ENCODE results near the gene ILRUN. TPM values are rescaled to one million over a fixed set of nuclear protein-coding genes. Genes with fewer than 3 reads are reported as not detected.
"Not testable (repeated sequence)": the region's sequence is repeated elsewhere in the genome, so short reads cannot be mapped to it uniquely, and the experiment has no call there.

The ILRUN gene
- total and polyA plus RNA-seq, 9 of the 15 experiments (the other 6 are each of a cell fraction or from before 2014, with no cell fraction given): 24.9 to 78.9 (median 53.4) TPM

- TF ChIP-seq POLR2AphosphoS5 (IDR thresholded peaks at IDR 0.05; ENCODE audit: control insufficient read depth, insufficient read depth, low read depth, low read length) (peak; percentile 35; the same call in 1 of the 2 replicates), KAT2B (IDR thresholded peaks at IDR 0.05; ENCODE audit: low read depth, low read length) (no peak), MAFG (tag; conservative IDR thresholded peaks at IDR 0.05) (no peak), SNAPC5 (CRISPR knock-in tag; IDR thresholded peaks at IDR 0.05) (no peak), NFE2 (IDR thresholded peaks at IDR 0.05; ENCODE audit: low read depth) (0 out of 2 replicates have a peak, but pooled peaks have one; percentile 8), SMAD3 (CRISPR knock-in tag; conservative IDR thresholded peaks at IDR 0.05) (no peak), ZNF143 (CRISPR knock-in tag; IDR thresholded peaks at IDR 0.05) (no peak)
Observed at GRCh38 chr6:34714663-34715062, 18.1 kb upstream of the ILRUN start (continued).

DNA sequence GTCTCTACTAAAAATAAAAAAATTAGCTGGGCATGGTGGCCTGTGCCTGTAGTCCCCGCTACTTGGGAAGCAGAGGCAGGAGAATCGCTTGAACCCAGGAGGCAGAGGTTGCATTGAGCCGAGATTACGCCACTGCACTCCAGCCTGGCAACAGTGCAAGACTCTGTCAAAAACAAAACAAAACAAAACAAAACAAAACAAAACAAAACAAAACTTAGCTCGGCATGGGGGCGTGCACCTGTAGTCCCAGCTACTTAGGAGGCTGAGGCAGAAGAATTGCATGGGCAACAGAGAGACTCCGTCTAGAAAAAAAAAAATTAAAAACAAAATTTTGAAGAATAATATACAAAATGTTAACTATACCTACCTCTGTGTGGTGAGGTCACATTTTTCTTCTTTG is 16.3 kb upstream of the ILRUN start:
- DNase-seq (ENCODE audit: extremely low read depth in 1 of 4, low spot score in 3 of 4); H3K9me3 ChIP-seq (replicated peaks; ENCODE audit: control insufficient read depth, insufficient read depth, low read depth, low read length); H3K27ac ChIP-seq (ENCODE audit: extremely low read depth, low read depth, low read length); H2AFZ ChIP-seq (ENCODE audit: low read depth, low read length); H3K79me2 ChIP-seq (ENCODE audit: control insufficient read depth, insufficient read depth, low read length); BruUV-seq (replicated peaks); H3K4me2 ChIP-seq (ENCODE audit: insufficient read depth, low read length); H3K36me3 ChIP-seq (ENCODE audit: control insufficient read depth, insufficient read depth, low read length); H3K27me3 ChIP-seq (ENCODE audit: control insufficient read depth in 2 of 2, insufficient read depth in 2 of 2, low read length in 2 of 2); H3K4me3 ChIP-seq; H3K9ac ChIP-seq (ENCODE audit: insufficient read depth in 1 of 2, low read depth in 2 of 2, low read length in 2 of 2); H3K9me1 ChIP-seq (ENCODE audit: control insufficient read depth, insufficient read depth, low read length); CTCF ChIA-PET (ENCODE audit: low intra/inter-chr PET ratio); intact Hi-C loops (cut with micrococcal nuclease); H4K20me1 ChIP-seq (replicated peaks; ENCODE audit: control insufficient read depth, insufficient read depth, low read length); ATAC-seq; in situ Hi-C loops (cut with MboI); POLR2A ChIA-PET; FAIRE-seq: not testable (repeated sequence)
- WGBS (ENCODE audit: insufficient coverage, low coverage, missing lambda C conversion rate): 66% methylated on average over 7 of the region's 7 CpGs
- peaks cover 14% of the 10 kb centered on the region in 2 experiments for H3K4me1 ChIP-seq (replicated peaks in 1 of 2; ENCODE audit: control insufficient read depth in 2 of 2, insufficient read depth in 2 of 2, low read length in 2 of 2)

All from K562 (cell line).